Peyer's patch (tissue), 4 donors: Measurements from ENCODE around the gene HEPN1.

Source experiments
- CTCF ChIP-seq, 6 experiments: fragments of 450-650 bp in 4 of 6; fragments of 200-600 bp in 2 of 6; sonication (generic) in 1 of 6; IDR thresholded peaks; one replicate each; pipeline ENCODE4 v1.5.1; 2017 to 2019; ENCODE audit warnings: antibody characterized with exemption in 6 of 6, mild to moderate bottlenecking in 3 of 6, moderate library complexity in 1 of 6
- POLR2A ChIP-seq, 2 donors: fragments of 450-650 bp; IDR thresholded peaks; one replicate each; pipeline ENCODE4 v1.5.1; 2017; ENCODE audit warnings: antibody characterized with exemption in 2 of 2, mild to moderate bottlenecking in 2 of 2, moderate library complexity in 2 of 2

- TF ChIP-seq CTCF (IDR thresholded peaks at IDR 0.05) (no peak), POLR2A (IDR thresholded peaks at IDR 0.05) (no peak)
These were observed 42.0 kb upstream of the HEPN1 start for GRCh38 chr11:124876818-124877630.
